Sigmoid colon (tissue), 7 donors: ENCODE data around the gene CDKAL1. TPM values are rescaled to one million over a fixed set of nuclear protein-coding genes. Genes with fewer than 3 reads are reported as not detected.

Source experiments
- DNase-seq: peaks from one replicate; pipeline ENCODE4 v3.0.0-alpha.2; 2019
- H3K27ac ChIP-seq, 4 donors: fragments of 200-600 bp; sonication (generic); one replicate each; pipeline ENCODE4 v1.5.1; 2016 to 2019; ENCODE audit warnings: mild to moderate bottlenecking in 1 of 4
- H3K27me3 ChIP-seq, 3 donors: fragments of 200-600 bp; sonication (generic); one replicate each; pipeline ENCODE4 v1.5.1; 2019; ENCODE audit warnings: mild to moderate bottlenecking in 1 of 3
- H3K36me3 ChIP-seq, 4 donors: fragments of 200-600 bp; sonication (generic); one replicate each; pipeline ENCODE4 v1.5.1; 2016 to 2019
- H3K4me1 ChIP-seq, 4 donors: fragments of 200-600 bp; sonication (generic); one replicate each; pipeline ENCODE4 v1.5.1; 2017 to 2019
- H3K4me3 ChIP-seq, 4 donors: fragments of 200-600 bp; sonication (generic); one replicate each; pipeline ENCODE4 v1.5.1; 2017 to 2019; ENCODE audit warnings: mild to moderate bottlenecking in 2 of 4, moderate library complexity in 1 of 4
- H3K9me3 ChIP-seq, 4 donors: fragments of 200-600 bp in 3 of 4; sonication (generic) in 3 of 4; one replicate each; pipeline versions ENCODE4 v1.5.1 to v1.6.1; 2013 to 2019
- EP300 ChIP-seq, 4 donors: sonication (generic); formaldehyde crosslinking; IDR thresholded peaks; one replicate each; pipeline ENCODE4 v1.6.1; 2017; ENCODE audit warnings: antibody characterized with exemption in 4 of 4
- POLR2A ChIP-seq, 2 donors: fragments of 450-650 bp; IDR thresholded peaks; one replicate each; pipeline ENCODE4 v1.6.1; 2016; ENCODE audit warnings: antibody characterized with exemption in 2 of 2, mild to moderate bottlenecking in 2 of 2, moderate library complexity in 2 of 2
- POLR2AphosphoS5 ChIP-seq, 4 donors: sonication (generic); formaldehyde crosslinking; IDR thresholded peaks; one replicate each; pipeline ENCODE4 v1.6.1; 2017; ENCODE audit warnings: antibody characterized with exemption in 4 of 4
- WGBS, 2 donors: extraction: QIAGEN DNeasy Blood & Tissue Kit; methylation state at CpG; one replicate each; pipeline ENCODE4 v1.1.7; 2013; 5-methylcytosine and 5-hydroxymethylcytosine counted together
- intact Hi-C: fragments of 100-400 bp; cut with DNase I; formaldehyde crosslinking; loops from one replicate; pipeline ENCODE4 v1.15.1; 2023
- polyA plus RNA-seq, 3 donors: library from polyadenylated mRNA; stranded (reverse); fragments of 200-250 nt; gene quantifications; one replicate each; pipeline ENCODE4 v1.2.3, GENCODE V29; 2013
- total RNA-seq, 4 donors: library from RNA; depleted of rRNA; stranded (reverse); fragments of >200 nt; gene quantifications; one replicate each; pipeline ENCODE4 v1.1.0, GENCODE V29; 2016
- TF ChIP-seq, protein P1 (sequence below), 4 experiments: fragments of 450-650 bp in 3 of 4; fragments of 200-600 bp in 1 of 4; IDR thresholded peaks; one replicate each; pipeline ENCODE4 v1.5.1; 2016 to 2019; ENCODE audit warnings: antibody characterized with exemption in 4 of 4, mild to moderate bottlenecking in 3 of 4, moderate library complexity in 2 of 4
- donor health status: healthy with polysubstance abuse.
- donor health status: Bipolar disorder and iron deficiency.
- donor health status: healthy.

Gene CDKAL1
- total and polyA plus RNA-seq, 7 donors = 2.8 to 14.7 (median 11.4) TPM

- DNase-seq = no peak
- Histone ChIP-seq H3K4me1 (no peaks in the 10 kb centered on the region), H3K27me3 (no peaks in the 10 kb centered on the region), H3K4me3 (no peak overlapping the region), H3K36me3 (no peaks in the 10 kb centered on the region), H3K27ac (no peak overlapping the region), H3K9me3 (no peaks in the 10 kb centered on the region)
- intact Hi-C loops = no loop called here
- WGBS, 2 donors = 86 to 88% methylated on average over 2 of the region's 2 CpGs
- no peak for TF ChIP-seq POLR2A (IDR thresholded peaks at IDR 0.05)
- no peak for TF ChIP-seq EP300 (IDR thresholded peaks at IDR 0.05)
- no peak for TF ChIP-seq POLR2AphosphoS5 (IDR thresholded peaks at IDR 0.05)
- TF ChIP-seq, protein P1, sequence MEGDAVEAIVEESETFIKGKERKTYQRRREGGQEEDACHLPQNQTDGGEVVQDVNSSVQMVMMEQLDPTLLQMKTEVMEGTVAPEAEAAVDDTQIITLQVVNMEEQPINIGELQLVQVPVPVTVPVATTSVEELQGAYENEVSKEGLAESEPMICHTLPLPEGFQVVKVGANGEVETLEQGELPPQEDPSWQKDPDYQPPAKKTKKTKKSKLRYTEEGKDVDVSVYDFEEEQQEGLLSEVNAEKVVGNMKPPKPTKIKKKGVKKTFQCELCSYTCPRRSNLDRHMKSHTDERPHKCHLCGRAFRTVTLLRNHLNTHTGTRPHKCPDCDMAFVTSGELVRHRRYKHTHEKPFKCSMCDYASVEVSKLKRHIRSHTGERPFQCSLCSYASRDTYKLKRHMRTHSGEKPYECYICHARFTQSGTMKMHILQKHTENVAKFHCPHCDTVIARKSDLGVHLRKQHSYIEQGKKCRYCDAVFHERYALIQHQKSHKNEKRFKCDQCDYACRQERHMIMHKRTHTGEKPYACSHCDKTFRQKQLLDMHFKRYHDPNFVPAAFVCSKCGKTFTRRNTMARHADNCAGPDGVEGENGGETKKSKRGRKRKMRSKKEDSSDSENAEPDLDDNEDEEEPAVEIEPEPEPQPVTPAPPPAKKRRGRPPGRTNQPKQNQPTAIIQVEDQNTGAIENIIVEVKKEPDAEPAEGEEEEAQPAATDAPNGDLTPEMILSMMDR (IDR thresholded peaks at IDR 0.05) = no peak
Observed at GRCh38 chr6:20840675-20841074, 306.4 kb downstream of the CDKAL1 start.

DNA sequence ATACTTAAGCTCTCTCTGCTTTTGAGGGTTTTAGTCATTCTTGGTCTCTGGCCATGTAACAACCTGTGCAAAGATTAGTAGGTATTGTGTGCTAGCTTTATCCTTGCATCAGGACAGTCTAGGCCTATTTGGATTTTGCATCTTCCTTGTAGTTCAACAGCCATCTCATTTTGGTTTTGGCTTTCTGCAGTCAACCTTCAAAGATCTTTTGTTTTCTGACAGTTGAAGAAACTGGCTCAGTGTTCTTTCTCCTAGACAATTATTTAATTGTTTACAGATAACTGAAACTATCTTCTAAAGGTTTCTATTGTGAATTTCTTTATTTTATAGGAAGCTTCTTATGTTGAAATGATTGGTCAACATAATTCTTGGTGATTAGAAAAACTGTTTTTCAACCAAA, 307.5 kb downstream of the CDKAL1 start:
- TF ChIP-seq POLR2A (IDR thresholded peaks at IDR 0.05) (no peak), POLR2AphosphoS5 (IDR thresholded peaks at IDR 0.05) (no peak), EP300 (IDR thresholded peaks at IDR 0.05) (no peak)
- TF ChIP-seq, protein P1 (IDR thresholded peaks at IDR 0.05) = no peak
- no peaks in the 10 kb centered on the region for H3K9me3 ChIP-seq
- H3K27me3 ChIP-seq = no peaks in the 10 kb centered on the region
- peaks cover 0 to 5% (median 1%) of the 10 kb centered on the region in 4 donors for H3K4me1 ChIP-seq
- H3K27ac ChIP-seq = no peak overlapping the region
- no peak overlapping the region for H3K4me3 ChIP-seq
- no peaks in the 10 kb centered on the region for H3K36me3 ChIP-seq
- intact Hi-C loops = no loop called here
- DNase-seq = no peak

- intact Hi-C loops = no loop called here
- no peak for DNase-seq
- Histone ChIP-seq H3K27ac (no peak overlapping the region), H3K9me3 (no peaks in the 10 kb centered on the region), H3K36me3 (no peaks in the 10 kb centered on the region), H3K4me1 (peaks cover 0 to 19% (median 5%) of the 10 kb centered on the region in 4 donors), H3K27me3 (no peaks in the 10 kb centered on the region), H3K4me3 (no peak overlapping the region)
- no peak for TF ChIP-seq POLR2A (IDR thresholded peaks at IDR 0.05)
- TF ChIP-seq, protein P1 (IDR thresholded peaks at IDR 0.05) = no peak
- TF ChIP-seq POLR2AphosphoS5 (IDR thresholded peaks at IDR 0.05) = no peak
- TF ChIP-seq EP300 (IDR thresholded peaks at IDR 0.05) = no peak
Observed at GRCh38 chr6:20845592-20845991, 311.3 kb downstream of the CDKAL1 start.

DNA sequence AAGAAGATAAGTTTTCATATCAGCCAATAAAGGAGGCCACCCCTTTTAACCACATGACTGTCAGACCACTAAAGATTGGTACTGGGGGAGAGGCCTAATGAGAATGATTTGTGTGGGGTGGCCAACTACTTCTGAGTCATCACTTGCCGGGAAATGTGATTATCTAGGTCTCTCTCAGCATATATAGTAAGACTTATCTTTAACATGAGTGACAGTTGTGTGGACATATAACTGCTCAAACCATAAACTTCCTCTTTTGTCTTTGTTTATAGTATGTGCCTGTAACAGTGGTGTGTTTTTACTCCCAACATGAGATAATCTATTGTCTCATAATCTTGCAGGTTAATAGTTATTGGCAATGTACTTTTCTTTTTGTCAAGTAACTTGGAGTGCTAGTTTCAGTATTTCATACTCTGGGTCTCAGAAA, 312.4 kb downstream of the CDKAL1 start:
- no peaks in the 10 kb centered on the region for H3K9me3 ChIP-seq
- TF ChIP-seq, protein P1 (IDR thresholded peaks at IDR 0.05) = no peak
- TF ChIP-seq EP300 (IDR thresholded peaks at IDR 0.05) = no peak
- TF ChIP-seq POLR2A (IDR thresholded peaks at IDR 0.05) = no peak
- no peak for TF ChIP-seq POLR2AphosphoS5 (IDR thresholded peaks at IDR 0.05)
- H3K27me3 ChIP-seq = no peaks in the 10 kb centered on the region
- no peak overlapping the region for H3K27ac ChIP-seq
- no peak for DNase-seq
- H3K4me3 ChIP-seq = no peak overlapping the region
- intact Hi-C loops = no loop called here
- WGBS, 2 donors = 7 to 12% methylated on average over 1 of the region's 1 CpG
- H3K36me3 ChIP-seq = no peaks in the 10 kb centered on the region
- H3K4me1 ChIP-seq = peaks cover 0 to 19% (median 5%) of the 10 kb centered on the region in 4 donors

DNA sequence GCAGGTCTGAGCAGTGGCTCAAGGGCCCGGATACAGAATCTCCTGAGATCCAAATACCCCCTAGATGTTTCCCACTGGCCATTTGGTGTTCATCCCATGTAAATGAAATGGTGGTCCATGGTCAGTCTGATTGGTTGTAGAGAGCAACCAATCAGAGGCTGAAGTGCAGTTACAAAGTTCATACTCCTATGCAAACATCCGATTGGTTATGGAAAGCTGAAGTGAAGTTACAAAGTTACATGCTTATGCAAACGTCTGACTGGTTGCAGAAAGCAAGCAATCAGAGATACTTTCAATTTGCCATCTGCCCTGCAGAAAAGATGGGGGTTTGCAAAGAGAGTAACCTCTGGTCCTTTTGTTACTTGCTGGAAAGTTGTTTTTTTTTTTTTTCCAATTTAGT, 313.6 kb downstream of the CDKAL1 start:
- H3K9me3 ChIP-seq = no peaks in the 10 kb centered on the region
- DNase-seq = no peak
- 61 to 75% methylated on average over 3 of the region's 3 CpGs for whole genome bisulfite sequencing, 2 donors
- intact Hi-C loops = no loop called here
- H3K4me1 ChIP-seq = peaks cover 0 to 19% (median 5%) of the 10 kb centered on the region in 4 donors
- H3K27ac ChIP-seq = no peak overlapping the region
- no peaks in the 10 kb centered on the region for H3K27me3 ChIP-seq
- no peak overlapping the region for H3K4me3 ChIP-seq
- no peaks in the 10 kb centered on the region for H3K36me3 ChIP-seq
- TF ChIP-seq EP300 (IDR thresholded peaks at IDR 0.05) = no peak
- no peak for TF ChIP-seq POLR2A (IDR thresholded peaks at IDR 0.05)
- TF ChIP-seq, protein P1 (IDR thresholded peaks at IDR 0.05) = no peak
- TF ChIP-seq POLR2AphosphoS5 (IDR thresholded peaks at IDR 0.05) = no peak
